K562 (cell line): ENCODE measurements around the gene PHYKPL. TPM values are rescaled to one million over a fixed set of nuclear protein-coding genes. Genes with fewer than 3 reads are reported as not detected.

Source experiments
- AFF1 ChIP-seq, 2 experiments: fragments of 450-650 bp; IDR thresholded peaks; 2 replicates each; pipeline ENCODE4 v1.6.1; 2018; ENCODE audit warnings: mild to moderate bottlenecking in 2 of 2, low read depth in 1 of 2; ENCODE audit not compliant: partially characterized antibody in 2 of 2
- DEAF1 ChIP-seq: fragments of 450-650 bp; formaldehyde crosslinking; IDR thresholded peaks from 2 replicates; pipeline ENCODE4 v1.4.0; 2020; ENCODE audit warnings: mild to moderate bottlenecking, moderate library complexity
- SP1 ChIP-seq: sonication (generic); formaldehyde crosslinking; IDR thresholded peaks from 2 replicates; pipeline ENCODE4 v1.8.1; 2022; ENCODE audit warnings: mild to moderate bottlenecking, missing genetic modification reagents
- TSHZ1 ChIP-seq: fragments of 250-450 bp; sonication (Bioruptor Pico); IDR thresholded peaks from 2 replicates; pipeline ENCODE4 v1.4.0; 2020; ENCODE audit warnings: mild to moderate bottlenecking, moderate library complexity
- WHSC1 ChIP-seq: IDR thresholded peaks from one replicate; pipeline ENCODE4 v1.6.1; 2012; ENCODE audit warnings: low read length, control low read depth, inconsistent platforms
- ZFP91 ChIP-seq: sonication (generic); formaldehyde crosslinking; IDR thresholded peaks from 2 replicates; pipeline ENCODE4 v1.8.0; 2022; ENCODE audit warnings: mild to moderate bottlenecking, missing genetic modification reagents
- ZNF12 ChIP-seq: sonication (generic); formaldehyde crosslinking; IDR thresholded peaks from 2 replicates; pipeline ENCODE4 v1.4.0; 2020; ENCODE audit warnings: mild to moderate bottlenecking, missing genetic modification reagents
- ZNF518B ChIP-seq: fragments of 250-450 bp; sonication (Bioruptor Pico); IDR thresholded peaks from 2 replicates; pipeline ENCODE4 v1.5.0; 2021; ENCODE audit warnings: mild to moderate bottlenecking, moderate library complexity
- polyA plus RNA-seq, 8 experiments: library from polyadenylated mRNA; depleted of rRNA in 4 of 8; stranded (reverse) in 5 of 8; unstranded in 3 of 8; fragments of >200 nt; fragmentation: Nextera tagmentation in 2 of 8; fragmentation: Illumina TruSeq in 1 of 8; extraction: Ambion mirVana in 2 of 8; extraction: Trizol in 1 of 8; gene quantifications; 2 replicates each; pipeline versions ENCODE4 v1.2.1 to v1.2.3, GENCODE V29; 2011 to 2014; ENCODE audit warnings: inconsistent platforms in 1 of 8, missing spikeins in 1 of 8
- total RNA-seq, 7 experiments: library from RNA; depleted of rRNA in 6 of 7; stranded (reverse); fragments of >200 nt in 6 of 7; fragmentation: Illumina TruSeq in 2 of 7; extraction: Trizol in 2 of 7; gene quantifications; 2 replicates each; pipeline versions ENCODE4 v1.2.1 to v1.2.3, GENCODE V29; 2011 to 2021; ENCODE audit warnings: low replicate concordance in 1 of 7

PHYKPL gene
- total and polyA plus RNA-seq, 9 of the 15 experiments (the other 6 are each of a cell fraction or from before 2014, with no cell fraction given) = 4.7 to 34.7 (median 18.6) TPM

- TF ChIP-seq DEAF1 = peak; percentile 34; the same call in 1 of the 2 replicates
- TF ChIP-seq ZFP91 (CRISPR knock-in tag) = no peak
- no peak for TF ChIP-seq ZNF12 (CRISPR knock-in tag)
- no peak for TF ChIP-seq AFF1 (IDR thresholded peaks at IDR 0.05; ENCODE audit: low read depth in 1 of 2, partially characterized antibody in 2 of 2)
- no peak for TF ChIP-seq TSHZ1 (CRISPR knock-in tag)
- peak; percentile 87 for TF ChIP-seq SP1
- no peak for TF ChIP-seq ZNF518B (CRISPR knock-in tag)
- TF ChIP-seq WHSC1 = no peak
Observed at GRCh38 chr5:178204182-178204934, 28.2 kb downstream of the PHYKPL start, which contains the start of gene HNRNPAB (continued).
